PFSK-1 (cell line): ENCODE data around the gene SLC24A1.

Experiments
- FOXP2 ChIP-seq: optimal IDR thresholded peaks from 2 replicates; pipeline ENCODE3; 2011; ENCODE audit warnings: borderline replicate concordance, control low read depth, inconsistent platforms; ENCODE audit not compliant: insufficient read depth; ENCODE audit errors: extremely low read length, extremely low read depth
- POLR2AphosphoS5 ChIP-seq: IDR thresholded peaks from 2 replicates; pipeline ENCODE4 v1.6.1; 2012; ENCODE audit warnings: low read depth, mild to moderate bottlenecking, control low read depth, low read length, moderate library complexity
- REST ChIP-seq, 2 experiments: IDR thresholded peaks; 2 replicates each; pipeline versions ENCODE4 v1.6.1 to v1.8.0; 2011 to 2012; ENCODE audit warnings: low read depth in 2 of 2, low read length in 2 of 2, control low read depth in 1 of 2, inconsistent platforms in 1 of 2, mild to moderate bottlenecking in 1 of 2, moderate library complexity in 1 of 2; ENCODE audit not compliant: insufficient read depth in 1 of 2
- SIN3A ChIP-seq: IDR thresholded peaks from 2 replicates; pipeline ENCODE4 v1.6.1; 2012; ENCODE audit warnings: mild to moderate bottlenecking, low read length, moderate library complexity, borderline replicate concordance; ENCODE audit not compliant: insufficient read depth
- TAF1 ChIP-seq: IDR thresholded peaks from 2 replicates; pipeline ENCODE4 v1.6.1; 2012; ENCODE audit warnings: low read length, control low read depth, borderline replicate concordance; ENCODE audit not compliant: insufficient read depth

Gene SLC24A1

GRCh38 chr15:65653801-65654521 is 32.2 kb downstream of the SLC24A1 start:
- TF ChIP-seq TAF1 (no peak), REST (IDR thresholded peaks at IDR 0.05; ENCODE audit: insufficient read depth in 1 of 2, low read depth in 2 of 2, low read length in 2 of 2) (no peak), SIN3A (no peak), FOXP2 (no peak), POLR2AphosphoS5 (no peak)

GRCh38 chr15:65655026-65655425 is 33.3 kb downstream of the SLC24A1 start:
- TF ChIP-seq POLR2AphosphoS5 (no peak), FOXP2 (no peak), TAF1 (no peak), SIN3A (no peak), REST (IDR thresholded peaks at IDR 0.05; ENCODE audit: insufficient read depth in 1 of 2, low read depth in 2 of 2, low read length in 2 of 2) (no peak)

GRCh38 chr15:65655457-65655856 is 33.7 kb downstream of the SLC24A1 start:
- TF ChIP-seq SIN3A (no peak), REST (IDR thresholded peaks at IDR 0.05; ENCODE audit: insufficient read depth in 1 of 2, low read depth in 2 of 2, low read length in 2 of 2) (no peak), TAF1 (no peak), POLR2AphosphoS5 (no peak)

- TF ChIP-seq POLR2AphosphoS5, result no peak
Observed at GRCh38 chr15:65659502-65660052, 37.8 kb downstream of the SLC24A1 start.

GRCh38 chr15:65660927-65661326 is 39.2 kb downstream of the SLC24A1 start:
- TF ChIP-seq SIN3A (no peak), TAF1 (no peak), FOXP2 (no peak), REST (IDR thresholded peaks at IDR 0.05; ENCODE audit: insufficient read depth in 1 of 2, low read depth in 2 of 2, low read length in 2 of 2) (no peak), POLR2AphosphoS5 (no peak)
